HepG2 (cell line): ENCODE measurements around the gene DAG1. TPM values are rescaled to one million over a fixed set of nuclear protein-coding genes. Genes with fewer than 3 reads are reported as not detected.

ENCODE experiments used
- ARID4A ChIP-seq: sonication (generic); formaldehyde crosslinking; IDR thresholded peaks from 2 replicates; pipeline ENCODE4 v1.5.0; 2020; ENCODE audit warnings: mild to moderate bottlenecking, missing genetic modification reagents, borderline replicate concordance
- CREM ChIP-seq, 2 experiments: sonication (generic) in 1 of 2; formaldehyde crosslinking in 1 of 2; IDR thresholded peaks; 2 replicates each; pipeline versions ENCODE4 v1.4.0 to v1.6.1; 2016 to 2020; ENCODE audit warnings: antibody characterized with exemption in 1 of 2, mild to moderate bottlenecking in 1 of 2, missing genetic modification reagents in 1 of 2
- ETV5 ChIP-seq: IDR thresholded peaks from 2 replicates; pipeline ENCODE4 v1.6.1; 2018; ENCODE audit warnings: missing biosample characterization, missing genetic modification reagents, inconsistent platforms, borderline replicate concordance
- FOSL2 ChIP-seq: sonication (generic); formaldehyde crosslinking; IDR thresholded peaks from 2 replicates; pipeline ENCODE4 v1.4.0; 2020; ENCODE audit warnings: missing genetic modification reagents
- HNF1B ChIP-seq: sonication (generic); formaldehyde crosslinking; IDR thresholded peaks from 2 replicates; pipeline ENCODE4 v1.5.1; 2020; ENCODE audit warnings: mild to moderate bottlenecking, moderate library complexity, missing genetic modification reagents
- KDM5B ChIP-seq: sonication (generic); formaldehyde crosslinking; IDR thresholded peaks from 2 replicates; pipeline ENCODE4 v1.4.0; 2020; ENCODE audit warnings: missing genetic modification reagents, mild to moderate bottlenecking, borderline replicate concordance
- NR2F1 ChIP-seq, 2 experiments: fragments of 450-650 bp in 1 of 2; formaldehyde crosslinking in 1 of 2; IDR thresholded peaks; 2 replicates each; pipeline versions ENCODE4 v1.5.0 to v1.6.1; 2016 to 2020; ENCODE audit warnings: mild to moderate bottlenecking in 1 of 2, missing compliant biosample characterization in 1 of 2, missing genetic modification reagents in 1 of 2, moderate library complexity in 1 of 2
- NR2F6 ChIP-seq, 2 experiments: IDR thresholded peaks; 2 replicates each; pipeline ENCODE4 v1.6.1; 2016; ENCODE audit warnings: antibody characterized with exemption in 1 of 2, mild to moderate bottlenecking in 1 of 2
- POGZ ChIP-seq: sonication (generic); formaldehyde crosslinking; IDR thresholded peaks from 2 replicates; pipeline ENCODE4 v1.4.0; 2020; ENCODE audit warnings: mild to moderate bottlenecking, missing genetic modification reagents
- SRY ChIP-seq: sonication (generic); formaldehyde crosslinking; IDR thresholded peaks from 2 replicates; pipeline ENCODE4 v1.8.0; 2022; ENCODE audit warnings: mild to moderate bottlenecking, missing genetic modification reagents
- ZBTB4 ChIP-seq: sonication (generic); formaldehyde crosslinking; IDR thresholded peaks from 2 replicates; pipeline ENCODE4 v1.4.0; 2020; ENCODE audit warnings: missing genetic modification reagents, mild to moderate bottlenecking, borderline replicate concordance
- ZFP91 ChIP-seq: sonication (generic); formaldehyde crosslinking; IDR thresholded peaks from 2 replicates; pipeline ENCODE4 v1.9.0; 2022; ENCODE audit warnings: missing genetic modification reagents, mild to moderate bottlenecking, borderline replicate concordance
- ZNF572 ChIP-seq: sonication (generic); formaldehyde crosslinking; IDR thresholded peaks from 2 replicates; pipeline ENCODE4 v1.5.1; 2020; ENCODE audit warnings: mild to moderate bottlenecking, missing genetic modification reagents
- ZSCAN20 ChIP-seq: sonication (generic); formaldehyde crosslinking; IDR thresholded peaks from 2 replicates; pipeline ENCODE4 v1.4.0; 2020; ENCODE audit warnings: missing genetic modification reagents, mild to moderate bottlenecking, borderline replicate concordance
- polyA plus RNA-seq, 8 experiments: library from polyadenylated mRNA; depleted of rRNA in 3 of 8; stranded (reverse) in 7 of 8; unstranded in 1 of 8; fragments of >200 nt; fragmentation: Illumina TruSeq in 4 of 8; extraction: Trizol in 4 of 8; gene quantifications; 2 replicates each; pipeline versions ENCODE4 v1.2.1 to v1.2.3, GENCODE V29; 2011 to 2016; ENCODE audit warnings: low read depth in 4 of 8, missing spikeins in 1 of 8, mixed read lengths in 1 of 8; ENCODE audit not compliant: insufficient read depth in 1 of 8
- total RNA-seq, 5 experiments: library from RNA; depleted of rRNA; stranded (reverse); fragments of >200 nt; fragmentation: Illumina TruSeq; extraction: Trizol; gene quantifications; 2 replicates each; pipeline ENCODE4 v1.2.3, GENCODE V29; 2016; ENCODE audit warnings: low read depth in 1 of 5
- TF ChIP-seq, protein P1 (sequence below): IDR thresholded peaks from 2 replicates; pipeline ENCODE4 v1.6.1; 2016; ENCODE audit warnings: low read depth

The DAG1 gene
- total and polyA plus RNA-seq, 2 of the 13 experiments (the other 11 are each of a cell fraction or from before 2014, with no cell fraction given) = 47.3 to 50.4 TPM

GRCh38 chr3:49519916-49520385 is 49.9 kb downstream of the DAG1 start (continued):
- TF ChIP-seq ZBTB4 (CRISPR knock-in tag) = peak; percentile 49; the same call in 1 of the 2 replicates
- peak; percentile 18; the same call in 1 of the 2 replicates for TF ChIP-seq FOSL2
- no peak for TF ChIP-seq ZSCAN20 (CRISPR knock-in tag)
- TF ChIP-seq KDM5B (CRISPR knock-in tag) = peak; percentile 16; the same call in 1 of the 2 replicates
- no peak; the same call in 1 of the 2 replicates for TF ChIP-seq ARID4A (CRISPR knock-in tag)
- TF ChIP-seq SRY (CRISPR knock-in tag) = peak; percentile 42; the same call in 1 of the 2 replicates
- no peak; the same call in 1 of the 2 replicates for TF ChIP-seq CREM (IDR thresholded peaks at IDR 0.05)
- no peak for TF ChIP-seq CREM (CRISPR knock-in tag; IDR thresholded peaks at IDR 0.05)
- peak; percentile 59; the same call in 1 of the 2 replicates for TF ChIP-seq ETV5 (CRISPR knock-in tag)
- TF ChIP-seq ZNF572 (CRISPR knock-in tag) = 0 out of 2 replicates have a peak, but pooled peaks have one; percentile 74
- TF ChIP-seq HNF1B = peak; percentile 51; the same call in 1 of the 2 replicates
- TF ChIP-seq POGZ (CRISPR knock-in tag) = peak; percentile 43; the same call in 1 of the 2 replicates
- no peak for TF ChIP-seq ZFP91 (CRISPR knock-in tag)
- 0 out of 4 replicates have a peak, but pooled peaks of 1 of the 2 experiments have one; percentile 40 for TF ChIP-seq NR2F1 (CRISPR knock-in tag; IDR thresholded peaks at IDR 0.05)
- TF ChIP-seq NR2F6 (IDR thresholded peaks at IDR 0.05) = peak; percentile 63; the same call in 1 of the 2 replicates
- TF ChIP-seq NR2F6 (CRISPR knock-in tag; IDR thresholded peaks at IDR 0.05) = peak; percentile 26; the same call in 1 of the 2 replicates
- TF ChIP-seq, protein P1, sequence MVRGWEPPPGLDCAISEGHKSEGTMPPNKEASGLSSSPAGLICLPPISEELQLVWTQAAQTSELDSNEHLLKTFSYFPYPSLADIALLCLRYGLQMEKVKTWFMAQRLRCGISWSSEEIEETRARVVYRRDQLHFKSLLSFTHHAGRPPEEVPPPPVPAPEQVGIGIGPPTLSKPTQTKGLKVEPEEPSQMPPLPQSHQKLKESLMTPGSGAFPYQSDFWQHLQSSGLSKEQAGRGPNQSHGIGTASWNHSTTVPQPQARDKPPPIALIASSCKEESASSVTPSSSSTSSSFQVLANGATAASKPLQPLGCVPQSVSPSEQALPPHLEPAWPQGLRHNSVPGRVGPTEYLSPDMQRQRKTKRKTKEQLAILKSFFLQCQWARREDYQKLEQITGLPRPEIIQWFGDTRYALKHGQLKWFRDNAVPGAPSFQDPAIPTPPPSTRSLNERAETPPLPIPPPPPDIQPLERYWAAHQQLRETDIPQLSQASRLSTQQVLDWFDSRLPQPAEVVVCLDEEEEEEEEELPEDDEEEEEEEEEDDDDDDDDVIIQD (CRISPR knock-in tag) = 0 out of 2 replicates have a peak, but pooled peaks have one; percentile 22
